ENCODE measurements around the gene ATL2.
"Not testable (repeated sequence)": the region's sequence is repeated elsewhere in the genome, so short reads cannot be mapped to it uniquely, and the experiment has no call there.

ATL2 gene

GRCh38 chr2:38327580-38327979 is 49.5 kb downstream of the ATL2 start:
- no peak for DNase-seq (ENCODE audit: low spot score)

GRCh38 chr2:38323623-38324022 is 53.5 kb downstream of the ATL2 start:
- no peak for DNase-seq (ENCODE audit: low spot score)

DNA sequence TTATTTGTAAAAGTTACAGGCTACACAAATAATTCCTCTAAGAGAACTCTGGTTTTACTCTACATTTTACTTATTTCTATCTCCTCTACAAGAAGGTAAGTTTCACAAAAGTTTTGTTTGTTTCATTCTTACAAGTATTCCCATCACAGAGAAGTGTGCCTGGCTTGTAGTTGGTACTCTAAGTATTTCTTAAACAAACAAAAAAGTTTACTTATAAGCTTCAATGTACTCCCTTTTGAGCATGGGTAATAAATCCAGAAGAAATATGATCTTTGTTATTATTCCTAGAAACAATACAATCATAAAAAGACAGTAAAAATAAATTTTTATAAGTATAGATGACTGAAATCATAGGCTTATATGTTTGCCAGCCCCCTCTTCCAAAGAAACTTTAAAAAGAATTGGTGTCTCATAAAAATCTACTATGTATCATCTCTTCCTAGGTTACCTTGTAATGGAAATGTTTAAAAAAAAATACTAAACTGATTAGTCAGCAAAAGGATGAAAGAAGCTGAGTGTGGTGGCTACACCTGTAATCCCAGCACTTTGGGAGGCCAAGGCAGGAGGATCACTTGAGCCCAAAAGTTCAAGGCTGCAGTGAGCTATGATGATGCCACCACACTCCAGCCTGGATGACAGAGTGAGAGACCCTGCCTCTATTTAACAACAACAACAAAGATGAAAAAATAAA is 54.7 kb downstream of the ATL2 start:
- DNase-seq (ENCODE audit: low spot score) = no peak

DNA sequence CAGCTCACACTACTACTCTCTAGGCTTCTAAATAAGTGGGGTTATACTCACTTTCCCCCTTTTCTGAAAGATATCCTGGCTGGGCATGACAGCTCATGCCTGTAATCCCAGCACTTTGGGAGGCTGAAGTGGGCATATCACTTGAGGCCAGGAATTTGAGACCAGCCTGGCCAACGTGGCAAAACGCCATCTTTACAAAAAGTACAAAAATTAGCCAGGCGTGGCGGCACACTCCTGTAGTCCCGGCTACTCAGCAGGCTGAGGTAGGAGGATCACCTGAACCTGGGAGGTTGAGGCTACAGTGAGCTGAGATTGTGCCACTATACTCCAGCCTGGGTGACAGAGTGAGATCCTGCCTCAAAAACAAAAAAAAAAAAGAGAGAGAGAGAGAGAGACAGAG is 57.8 kb downstream of the ATL2 start:
- DNase-seq (ENCODE audit: low spot score) = not testable (repeated sequence)

DNA sequence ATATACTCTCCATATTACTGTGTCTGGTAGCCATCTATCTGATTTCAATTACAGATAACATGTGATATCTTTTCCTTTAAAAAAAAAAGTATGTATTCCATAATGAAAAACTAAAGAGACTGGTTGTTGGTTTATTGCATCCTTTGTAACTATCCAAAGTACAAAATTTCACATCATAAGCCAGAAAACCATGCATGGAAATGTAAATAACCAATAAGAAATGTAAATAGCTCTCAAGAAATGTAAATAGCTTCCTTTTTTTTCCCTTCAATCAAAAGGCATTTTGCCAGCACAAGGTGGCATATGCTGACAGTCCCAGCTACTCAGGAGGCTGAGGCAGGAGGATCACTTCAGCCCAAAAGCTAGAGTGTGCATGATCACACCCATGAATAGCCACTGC is 59.3 kb downstream of the ATL2 start:
- DNase-seq (ENCODE audit: low spot score) = no peak

DNA sequence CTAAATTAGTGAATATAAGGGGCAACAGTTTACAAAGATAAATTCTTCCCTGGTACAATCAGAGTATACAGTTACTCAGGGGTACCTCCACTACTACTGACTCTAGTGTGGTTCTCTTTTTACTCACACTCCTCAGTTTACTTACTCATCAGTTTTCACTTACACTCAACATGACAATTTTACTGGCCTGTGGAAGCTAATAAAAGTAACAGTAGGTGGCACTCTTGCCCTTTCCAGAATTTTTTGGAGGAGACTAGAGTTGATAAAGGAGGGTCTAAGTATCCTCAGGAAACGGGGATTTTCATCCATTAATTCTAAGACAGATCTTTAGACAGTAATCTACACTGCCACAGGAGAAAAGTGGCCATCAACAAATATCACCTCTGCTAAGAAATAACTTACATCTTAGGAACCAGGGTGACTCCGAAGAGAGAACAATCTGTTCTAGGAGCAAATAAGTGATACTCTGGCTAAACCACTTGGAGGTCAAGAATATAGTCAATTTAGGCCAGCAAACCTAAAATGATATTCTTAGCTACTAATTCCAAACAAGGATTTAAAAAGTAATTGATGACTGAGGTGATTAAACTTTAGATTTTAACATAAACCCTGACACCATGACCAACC is 61.3 kb downstream of the ATL2 start:
- DNase-seq (ENCODE audit: low spot score) = peak; percentile 37

DNA sequence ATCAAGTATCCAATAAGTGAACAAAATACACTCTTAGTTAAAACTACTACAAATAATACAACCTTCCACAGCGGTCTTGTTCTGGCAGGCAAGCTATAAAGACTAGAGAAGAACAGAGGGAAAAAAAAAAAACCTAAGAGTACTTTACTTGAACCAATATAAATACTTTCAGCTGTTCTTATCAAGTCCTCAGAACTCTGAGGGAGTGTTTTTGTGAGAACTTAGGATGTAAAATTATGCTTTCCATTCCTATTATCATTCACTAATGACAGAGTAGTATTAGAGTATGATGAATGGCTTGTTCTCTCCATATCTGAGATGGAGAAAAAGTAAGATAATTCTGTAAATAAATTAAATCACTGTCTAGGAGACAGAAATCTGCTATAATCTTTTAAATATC is 68.3 kb downstream of the ATL2 start:
- no peak for DNase-seq (ENCODE audit: low spot score)

DNA sequence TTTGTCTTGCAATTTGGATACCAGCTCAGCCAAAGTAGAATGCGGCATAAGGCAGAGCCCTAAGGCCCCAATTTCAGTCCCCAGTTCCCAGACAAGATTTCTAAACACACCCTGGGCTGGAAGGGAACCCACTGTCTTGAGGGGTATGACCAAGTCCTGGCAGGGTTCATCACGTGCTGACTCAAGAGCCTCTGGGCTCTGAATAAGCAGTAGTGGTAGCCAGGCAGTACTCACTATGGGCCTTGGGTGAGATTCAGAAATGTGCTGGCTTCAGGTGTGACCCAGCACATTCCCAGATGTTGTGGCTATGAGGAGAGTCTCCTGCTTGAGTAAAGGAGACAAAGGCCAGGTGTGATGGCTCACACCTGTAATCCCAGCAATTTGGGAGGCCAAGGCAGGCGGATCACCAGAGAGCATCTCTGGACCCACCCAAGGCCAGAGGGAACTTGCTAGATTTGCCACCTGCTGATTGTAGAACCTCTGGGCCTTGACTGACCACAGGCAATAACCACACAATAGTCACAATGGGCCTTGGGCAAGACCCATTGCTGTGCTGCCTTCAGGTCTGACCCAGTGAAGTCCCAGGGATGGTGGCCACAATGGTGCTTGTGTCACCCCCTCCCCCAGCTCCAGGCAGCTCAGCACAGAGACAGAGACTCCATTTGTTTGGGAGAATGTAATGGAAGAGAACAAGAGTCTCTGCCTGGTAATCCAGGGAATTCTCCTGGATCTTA is 74.9 kb downstream of the ATL2 start:
- DNase-seq (ENCODE audit: low spot score) = no peak

DNA sequence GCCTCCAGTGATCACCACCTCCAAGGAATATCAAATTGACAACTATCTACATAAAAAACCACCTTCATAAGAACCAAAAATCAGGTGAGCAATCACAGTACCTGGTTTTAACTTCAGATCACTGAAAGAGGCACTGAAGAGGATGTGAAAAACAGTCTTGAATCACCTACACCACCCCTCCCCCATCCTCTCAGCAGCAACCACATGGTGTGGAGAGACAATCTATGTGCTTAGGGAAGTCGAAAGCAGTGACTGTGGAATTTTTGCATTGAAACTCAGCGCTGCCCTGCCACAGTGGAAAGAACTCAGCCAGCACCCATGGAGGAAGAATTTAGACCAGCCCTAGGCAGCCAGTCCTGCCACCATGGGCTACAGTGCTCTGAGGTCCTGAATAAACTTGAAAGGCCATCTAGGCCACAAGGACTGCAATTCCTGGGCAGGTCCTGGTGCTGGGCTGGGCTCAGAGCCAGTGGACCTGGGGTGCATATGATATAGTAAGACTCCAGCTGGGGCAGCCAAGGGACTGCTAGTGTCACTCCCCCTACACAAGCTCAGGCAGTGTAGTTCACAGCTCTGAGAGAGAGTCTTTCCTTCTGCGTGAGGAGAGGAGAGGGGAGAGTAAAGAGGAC is 75.6 kb downstream of the ATL2 start:
- no peak for DNase-seq (ENCODE audit: low spot score)

GRCh38 chr2:38298539-38298938 is 78.5 kb downstream of the ATL2 start:
- DNase-seq (ENCODE audit: low spot score) = no peak

GRCh38 chr2:38296197-38296780 is 80.8 kb downstream of the ATL2 start:
- DNase-seq (ENCODE audit: low spot score) = no peak

GRCh38 chr2:38294597-38294996 is 82.5 kb downstream of the ATL2 start:
- DNase-seq (ENCODE audit: low spot score) = no peak

- DNase-seq (ENCODE audit: low spot score) = no peak
Measured at GRCh38 chr2:38293152-38293865, 83.8 kb downstream of the ATL2 start.

- DNase-seq (ENCODE audit: low spot score) = no peak
Measured at GRCh38 chr2:38290332-38290731, 86.7 kb downstream of the ATL2 start.

DNA sequence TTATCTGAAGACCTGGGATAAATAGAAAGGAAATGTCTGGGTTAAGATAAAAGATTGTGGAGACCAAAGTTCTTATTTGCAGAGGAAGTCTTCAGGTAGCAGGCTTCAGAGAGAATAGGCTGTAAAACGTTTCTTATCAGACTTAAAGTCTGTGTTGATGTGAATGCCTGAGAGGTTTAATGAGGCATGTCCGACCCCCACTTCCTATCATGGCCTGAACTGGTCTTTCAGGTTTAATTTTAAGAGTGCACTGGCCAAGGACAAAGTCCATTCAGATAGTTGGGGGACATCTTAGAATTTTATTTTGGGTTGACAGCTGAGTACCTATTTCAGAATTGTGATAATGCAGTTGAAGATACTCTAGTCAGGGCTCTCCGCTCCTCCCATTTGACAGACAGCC is 92.1 kb downstream of the ATL2 start:
- no peak for DNase-seq (ENCODE audit: low spot score)

GRCh38 chr2:38281095-38281742 is 95.9 kb downstream of the ATL2 start:
- no peak for DNase-seq (ENCODE audit: low spot score)

GRCh38 chr2:38279201-38279600 is 97.9 kb downstream of the ATL2 start:
- no peak for DNase-seq (ENCODE audit: low spot score)

DNA sequence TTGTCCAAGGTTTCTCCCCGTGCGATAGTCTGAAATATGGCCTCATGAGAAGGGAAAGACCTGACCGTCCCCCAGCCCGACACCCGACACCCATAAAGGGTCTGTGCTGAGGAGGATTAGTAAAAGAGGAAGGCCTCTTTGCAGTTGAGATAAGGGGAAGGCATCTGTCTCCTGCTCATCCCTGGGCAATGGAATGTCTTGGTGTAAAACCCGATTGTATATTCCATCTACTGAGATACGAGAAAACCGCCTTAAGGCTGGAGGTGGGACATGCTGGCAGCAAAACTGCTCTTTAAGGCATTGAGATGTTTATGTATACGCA is 99.0 kb downstream of the ATL2 start:
- not testable (repeated sequence) for DNase-seq (ENCODE audit: low spot score)

DNA sequence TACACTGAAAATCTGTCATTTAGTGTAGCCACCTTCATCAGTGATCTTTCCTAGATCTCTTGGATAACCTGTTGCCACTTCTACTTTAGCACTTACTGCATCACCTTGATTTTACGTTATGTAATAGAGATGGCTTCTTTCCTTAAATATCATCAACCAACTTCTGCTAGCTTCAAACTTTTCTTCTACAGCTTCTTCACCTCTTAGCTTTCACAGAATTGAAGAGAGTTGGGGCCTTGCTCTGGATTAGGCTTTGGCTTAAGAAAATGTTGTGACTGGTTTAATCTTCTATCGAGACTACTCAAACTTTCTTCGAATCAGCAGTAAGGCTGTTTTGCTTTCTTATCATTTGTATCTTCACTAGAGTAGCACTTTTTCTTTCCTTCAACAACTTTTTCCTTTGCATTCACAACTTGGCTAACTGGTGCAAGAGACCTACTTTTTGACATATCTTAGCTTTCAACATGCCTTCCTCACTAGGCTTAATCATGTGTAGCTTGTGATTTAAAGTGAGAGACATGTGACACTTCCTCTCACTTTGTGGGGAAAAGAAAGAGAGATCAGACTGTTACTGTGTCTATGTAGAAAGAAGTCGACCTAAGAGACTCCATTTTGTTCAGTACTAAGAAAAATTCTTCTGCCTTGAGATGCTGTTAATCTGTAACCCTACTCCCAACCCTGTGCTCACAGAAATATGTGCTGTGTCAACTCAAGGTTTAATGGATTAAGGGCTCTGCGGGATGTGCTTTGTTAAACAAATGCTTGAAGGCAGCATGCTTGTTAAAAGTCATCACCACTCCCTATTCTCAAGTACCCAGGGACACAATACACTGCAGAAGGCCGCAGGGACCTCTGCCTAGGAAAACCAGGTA is 99.6 kb downstream of the ATL2 start:
- DNase-seq (ENCODE audit: low spot score) = no peak
